Umbilical cord (tissue), 2 donors: ENCODE measurements around the gene TBXT. TPM values are rescaled to one million over a fixed set of nuclear protein-coding genes. Genes with fewer than 3 reads are reported as not detected.
"Not testable (repeated sequence)": the region's sequence is repeated elsewhere in the genome, so short reads cannot be mapped to it uniquely, and the experiment has no call there.

ENCODE experiments used
- DNase-seq: peaks from one replicate; pipeline ENCODE4 v3.0.0-alpha.2; 2015; ENCODE audit warnings: low spot score
- total RNA-seq: library from RNA; depleted of rRNA; stranded (reverse); fragments of >200 nt; gene quantifications from one replicate; pipeline ENCODE4 v1.2.3, GENCODE V29; 2014; ENCODE audit warnings: low replicate concordance; ENCODE audit not compliant: insufficient read depth

The TBXT gene
- total RNA-seq, 1 donor from 2014 or later, result not detected

- DNase-seq, result no peak
These were observed 4.9 kb upstream of the TBXT start for GRCh38 chr6:166172546-166172945.

GRCh38 chr6:166169549-166170421, 2.1 kb upstream of the TBXT start:
- no peak for DNase-seq

- no peak for DNase-seq
These were observed 1.2 kb upstream of the TBXT start for GRCh38 chr6:166168616-166169548.

- DNase-seq, result no peak
These were observed 356 bp downstream of the TBXT start for GRCh38 chr6:166167258-166167731.

GRCh38 chr6:166166314-166167257, 1.1 kb downstream of the TBXT start:
- no peak for DNase-seq

GRCh38 chr6:166165558-166166313, 1.9 kb downstream of the TBXT start:
- no peak for DNase-seq

GRCh38 chr6:166162599-166163342, 4.9 kb downstream of the TBXT start:
- no peak for DNase-seq

- no peak for DNase-seq
These were observed 9.6 kb downstream of the TBXT start for GRCh38 chr6:166157930-166158617.

GRCh38 chr6:166156942-166157341, 10.7 kb downstream of the TBXT start:
- DNase-seq, result peak; percentile 24

- DNase-seq, result no peak
These were observed 13.7 kb downstream of the TBXT start for GRCh38 chr6:166153966-166154365.

- no peak for DNase-seq
These were observed 15.0 kb downstream of the TBXT start for GRCh38 chr6:166152660-166153059.

- no peak for DNase-seq
These were observed 15.9 kb downstream of the TBXT start for GRCh38 chr6:166151798-166152197.

- no peak for DNase-seq
These were observed 21.9 kb downstream of the TBXT start for GRCh38 chr6:166145751-166146150.

GRCh38 chr6:166143011-166143410, 24.6 kb downstream of the TBXT start:
- DNase-seq, result no peak

- DNase-seq, result no peak
These were observed 39.8 kb downstream of the TBXT start for GRCh38 chr6:166127624-166128472.

- DNase-seq, result not testable (repeated sequence)
These were observed 44.5 kb downstream of the TBXT start for GRCh38 chr6:166123115-166123514.

- DNase-seq, result no peak
These were observed 45.9 kb downstream of the TBXT start for GRCh38 chr6:166121726-166122125.
